WI38 (cell line): ENCODE results near the gene KDM6B.

ENCODE experiments used
- H3K4me3 ChIP-seq: 2 replicates; pipeline ENCODE4 v1.5.1; 2011; ENCODE audit warnings: low read depth, mild to moderate bottlenecking, control low read depth, low read length
- CTCF ChIP-seq: IDR thresholded peaks from 2 replicates; pipeline ENCODE4 v1.5.1; 2012; ENCODE audit warnings: low read depth, mild to moderate bottlenecking, control low read depth, low read length

Gene KDM6B

GRCh38 chr17:7833011-7833794, 814 bp upstream of the KDM6B start:
- no peak for TF ChIP-seq CTCF
- H3K4me3 ChIP-seq: peak overlapping the region; percentile 79

GRCh38 chr17:7834542-7834956, 532 bp downstream of the KDM6B start:
- TF ChIP-seq CTCF: no peak

GRCh38 chr17:7834957-7835813, 1.2 kb downstream of the KDM6B start:
- H3K4me3 ChIP-seq: peak overlapping the region; percentile 79
- TF ChIP-seq CTCF: peak; percentile 80

More at GRCh38 chr17:7834542-7834956, 532 bp downstream of the KDM6B start:
- H3K4me3 ChIP-seq: peak overlapping the region; percentile 79

- H3K4me3 ChIP-seq: peak overlapping the region; percentile 79
- no peak for TF ChIP-seq CTCF
These were observed 2.0 kb downstream of the KDM6B start for GRCh38 chr17:7835814-7836595.

- peak overlapping the region; percentile 79 for H3K4me3 ChIP-seq
- no peak for TF ChIP-seq CTCF
These were observed 2.8 kb downstream of the KDM6B start for GRCh38 chr17:7836596-7837407.

GRCh38 chr17:7837408-7838088, 3.5 kb downstream of the KDM6B start:
- TF ChIP-seq CTCF: no peak
- H3K4me3 ChIP-seq: peak overlapping the region; percentile 79
